Anterior cingulate cortex (tissue), 58 donors: ENCODE data around the gene RARB.

Source experiments
- DNase-seq, 58 donors: peaks; one replicate each; lab custom pipeline; 2025; lab: John Stamatoyannopoulos, UW

RARB gene

GRCh38 chr3:25444273-25444672, 16.2 kb downstream of the RARB start:
- no peak for DNase-seq

GRCh38 chr3:25445731-25446130, 17.7 kb downstream of the RARB start:
- DNase-seq, result no peak

GRCh38 chr3:25447285-25447684, 19.2 kb downstream of the RARB start:
- DNase-seq, result no peak

GRCh38 chr3:25447925-25448324, 19.9 kb downstream of the RARB start:
- DNase-seq, result no peak

GRCh38 chr3:25448750-25449692, 21.0 kb downstream of the RARB start:
- DNase-seq, result peak in 48 of 58 donors; percentile 8 to 68 (median 35)

- DNase-seq, result no peak
Observed at GRCh38 chr3:25449857-25450256, 21.8 kb downstream of the RARB start.

GRCh38 chr3:25452192-25452591, 24.1 kb downstream of the RARB start:
- DNase-seq, result no peak

GRCh38 chr3:25452740-25453139, 24.7 kb downstream of the RARB start:
- DNase-seq, result no peak

- DNase-seq, result no peak
Observed at GRCh38 chr3:25453619-25454004, 25.5 kb downstream of the RARB start.

GRCh38 chr3:25454005-25454927, 26.2 kb downstream of the RARB start:
- no peak for DNase-seq

- DNase-seq, result peak in 33 of 58 donors; percentile 7 to 70 (median 18)
Observed at GRCh38 chr3:25455441-25456132, 27.5 kb downstream of the RARB start.

- DNase-seq, result no peak
Observed at GRCh38 chr3:25456723-25457670, 28.9 kb downstream of the RARB start.

- no peak for DNase-seq
Observed at GRCh38 chr3:25457671-25458419, 29.8 kb downstream of the RARB start.

- DNase-seq, result no peak
Observed at GRCh38 chr3:25458420-25458814, 30.4 kb downstream of the RARB start.

GRCh38 chr3:25460751-25461150, 32.7 kb downstream of the RARB start:
- no peak for DNase-seq

GRCh38 chr3:25461946-25462345, 33.9 kb downstream of the RARB start:
- no peak for DNase-seq

- no peak for DNase-seq
Observed at GRCh38 chr3:25462495-25462894, 34.4 kb downstream of the RARB start.

GRCh38 chr3:25463836-25464418, 35.9 kb downstream of the RARB start:
- no peak for DNase-seq
